Measurements from ENCODE around the gene C11orf97.
"Not testable (repeated sequence)": the region's sequence is repeated elsewhere in the genome, so short reads cannot be mapped to it uniquely, and the experiment has no call there.

- TF ChIP-seq EZH2 (IDR thresholded peaks at IDR 0.05; ENCODE audit: borderline replicate concordance); CTCF (IDR thresholded peaks at IDR 0.05; ENCODE audit: poor library complexity): not testable (repeated sequence)
Measured at GRCh38 chr11:94572975-94573374, 60.7 kb downstream of the C11orf97 start.
